HG03135 (cell line): ENCODE data around the gene ARHGAP44.

Source experiments
- ATAC-seq: cut with Tn5 transposase; IDR thresholded peaks from one replicate; pipeline ENCODE4 v1.9.1; 2021; ENCODE audit warnings: mild to moderate bottlenecking, moderate library complexity; ENCODE audit not compliant: unreplicated experiment

The ARHGAP44 gene

DNA sequence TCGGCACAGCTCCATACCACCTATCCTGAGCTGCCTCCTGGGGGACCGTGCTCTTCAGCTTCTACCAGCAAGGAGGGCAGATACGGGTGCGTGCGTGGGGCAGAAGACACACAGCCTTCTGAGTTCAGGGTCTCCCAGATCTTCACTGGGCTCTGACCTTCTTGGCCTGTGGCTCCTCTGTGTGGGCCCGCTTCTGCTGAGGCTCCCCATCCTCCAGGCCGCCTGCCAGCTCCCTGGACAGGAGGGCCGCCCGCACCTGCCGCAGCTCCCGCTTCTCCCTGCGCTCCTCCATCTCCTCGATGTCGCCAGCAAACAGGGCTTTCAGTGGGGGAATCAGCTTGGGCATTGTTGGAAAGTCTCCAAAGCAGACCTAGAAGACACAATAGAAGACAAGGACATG, 203.4 kb downstream of the ARHGAP44 start:
- no peak for ATAC-seq

DNA sequence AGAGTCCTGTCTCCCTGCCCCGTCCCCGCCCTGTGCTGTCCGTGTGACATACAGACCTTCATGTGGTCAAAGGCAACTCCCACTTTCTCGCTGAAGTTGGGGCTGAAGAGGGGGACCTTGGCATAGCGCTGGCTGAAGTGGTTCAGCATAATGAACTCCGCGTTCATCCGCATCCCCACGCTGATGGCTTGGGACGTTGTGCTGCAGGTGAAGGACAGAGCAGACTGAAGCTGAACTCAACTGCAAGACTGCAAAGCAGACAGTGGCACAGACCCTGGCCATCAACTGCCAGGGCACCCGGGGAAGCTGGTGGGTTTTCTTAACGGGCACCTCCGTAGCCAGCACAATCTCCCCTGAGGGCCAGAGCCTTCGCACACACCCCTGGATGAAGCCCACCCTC, 204.3 kb downstream of the ARHGAP44 start:
- no peak for ATAC-seq

DNA sequence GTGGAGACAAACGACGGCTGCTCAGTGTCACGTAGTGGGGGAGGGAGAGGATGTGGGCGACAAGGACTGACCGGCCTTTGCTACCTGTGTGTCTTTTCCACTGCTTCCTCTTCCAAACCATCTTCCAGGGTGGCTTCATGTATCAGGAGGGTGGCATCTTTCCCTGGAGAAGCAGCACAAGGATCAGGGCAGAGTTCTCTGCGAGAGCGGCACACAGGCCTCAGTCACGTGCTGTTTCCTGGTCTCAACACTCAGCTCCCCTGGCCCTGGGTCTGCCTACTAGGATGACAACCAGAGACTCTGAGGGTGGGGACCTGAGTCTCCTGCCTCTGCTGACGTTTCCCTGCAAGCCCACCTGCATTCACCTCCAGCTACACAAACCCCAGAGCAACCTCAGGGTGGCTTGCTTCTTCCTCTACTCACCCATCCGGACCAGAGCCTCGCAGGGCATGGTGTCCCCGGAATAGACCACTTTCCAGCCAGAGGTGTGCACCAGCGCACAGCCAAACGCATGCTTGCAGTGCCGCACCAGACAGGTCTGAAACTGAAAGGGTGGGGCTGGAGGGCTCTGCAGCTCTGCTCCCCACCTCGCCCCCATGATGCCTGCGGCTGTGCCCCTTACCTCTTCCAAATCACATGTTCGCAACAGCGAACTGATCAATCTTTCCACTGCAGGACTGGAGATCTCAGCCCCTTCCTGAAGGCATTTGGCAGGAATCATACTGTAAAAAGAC, 205.2 kb downstream of the ARHGAP44 start:
- no peak for ATAC-seq

DNA sequence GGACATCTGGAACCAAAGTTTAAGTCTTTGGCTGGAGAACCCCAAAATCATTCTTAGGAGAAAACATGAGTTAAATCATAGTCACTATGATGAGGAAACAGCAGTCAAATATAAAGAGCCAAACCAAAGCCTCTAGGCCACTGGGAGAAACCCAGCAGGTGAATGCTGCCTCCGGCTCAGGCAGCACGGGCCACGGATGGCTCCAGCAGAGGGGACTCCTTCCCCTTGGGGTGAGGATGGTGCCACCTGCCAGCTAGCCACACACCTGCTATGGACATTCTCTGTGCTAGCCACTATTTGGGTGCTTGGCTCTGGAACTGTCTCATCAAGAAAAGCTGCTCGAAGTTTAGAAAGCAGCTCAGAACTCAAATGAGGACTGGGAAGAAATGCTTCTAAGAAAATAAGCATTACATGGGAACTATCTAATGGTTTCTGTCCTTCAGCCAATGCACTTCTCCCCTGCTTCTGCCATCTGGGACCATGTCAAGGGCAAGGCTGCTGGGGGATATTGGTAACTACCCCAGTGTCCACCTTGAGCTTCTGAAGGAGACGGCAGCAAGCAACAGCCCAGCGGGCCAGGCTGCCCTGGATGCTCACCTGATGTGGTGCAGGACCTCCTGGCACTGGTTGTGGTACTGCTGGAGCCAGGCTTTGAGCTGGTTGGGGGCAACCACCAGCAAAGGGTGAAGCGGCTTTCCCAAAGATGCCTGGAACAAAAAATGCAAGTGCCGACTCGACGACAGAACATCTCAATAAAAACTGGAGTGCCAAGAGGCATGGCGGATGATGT, 206.0 kb downstream of the ARHGAP44 start:
- ATAC-seq = no peak

DNA sequence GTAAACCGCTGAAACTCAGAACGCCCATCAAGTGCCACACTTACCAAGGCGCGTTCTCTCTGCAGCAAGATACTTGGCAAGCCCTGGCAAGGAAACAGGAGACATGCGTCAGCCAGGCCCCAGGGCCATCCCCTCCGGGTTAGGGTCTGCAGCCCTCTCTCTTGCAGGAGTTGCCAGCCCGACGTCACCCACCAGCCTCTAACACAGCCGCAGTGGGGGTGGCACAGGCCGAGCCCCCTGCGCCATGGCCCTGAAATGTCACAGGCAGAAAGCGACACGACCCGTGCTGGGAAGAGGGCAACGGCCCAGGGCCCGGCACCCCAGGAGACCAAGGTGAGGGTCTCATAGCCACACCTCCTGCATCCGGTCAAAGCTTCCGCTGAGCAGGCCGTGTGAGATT, 206.6 kb downstream of the ARHGAP44 start:
- no peak for ATAC-seq

DNA sequence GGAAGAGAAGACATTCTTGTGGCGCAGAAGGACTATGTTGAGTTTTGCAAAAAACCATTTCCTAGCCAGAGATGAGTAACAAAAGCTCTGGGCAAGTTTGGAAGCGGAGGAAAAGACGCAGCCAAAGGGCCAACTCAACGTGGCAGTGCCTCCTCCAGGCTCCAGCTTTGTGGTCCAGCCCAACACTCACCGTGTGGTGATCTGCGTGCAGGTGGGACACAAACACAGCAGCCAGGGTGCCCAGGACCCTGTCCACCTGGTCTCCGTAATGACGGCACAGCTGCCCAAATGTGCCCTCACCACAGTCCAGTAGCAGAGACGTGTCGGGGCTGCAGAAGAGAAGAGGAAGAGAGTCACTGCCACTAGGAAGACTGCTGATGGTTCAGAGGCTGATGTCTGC, 207.1 kb downstream of the ARHGAP44 start:
- ATAC-seq = no peak

DNA sequence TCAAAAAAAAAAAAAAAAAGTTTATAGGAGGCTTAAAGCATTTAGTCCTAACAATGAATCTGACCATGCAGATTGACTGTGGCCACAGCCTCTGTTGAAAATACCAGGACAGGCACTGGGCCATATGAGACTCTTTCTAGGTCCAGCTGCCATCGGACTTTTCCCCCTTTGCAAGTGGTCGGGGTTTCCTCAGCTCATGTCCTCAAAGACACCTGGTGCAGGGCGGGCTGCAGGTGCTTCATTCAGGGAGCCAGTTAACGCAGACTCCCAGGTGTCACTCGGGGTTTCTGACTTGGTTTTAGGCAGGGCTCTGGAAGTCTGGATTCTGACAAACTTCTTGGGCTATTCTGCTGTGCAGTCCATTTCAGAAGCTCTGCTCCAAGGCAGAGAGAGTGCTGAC, 207.6 kb downstream of the ARHGAP44 start:
- ATAC-seq = no peak

DNA sequence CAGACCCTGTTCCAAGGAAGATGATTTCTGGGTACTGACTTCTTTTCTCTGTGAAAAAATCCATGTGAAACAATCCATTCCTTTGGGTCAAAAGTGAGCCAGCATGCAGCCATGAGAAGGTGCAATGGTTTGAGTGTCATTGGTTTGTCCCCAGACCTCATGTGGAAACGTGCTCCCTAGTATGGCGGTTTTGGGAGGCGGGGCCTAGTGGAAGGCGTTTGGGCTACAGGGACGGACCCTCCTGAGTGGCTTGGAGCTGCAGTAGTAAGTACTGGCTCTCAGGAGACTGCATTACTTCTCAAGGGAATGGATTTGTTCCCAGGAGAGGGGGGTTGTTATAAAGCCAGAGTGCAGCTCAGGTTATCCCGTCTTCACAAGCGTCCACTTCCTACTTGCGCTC, 209.2 kb downstream of the ARHGAP44 start:
- no peak for ATAC-seq

DNA sequence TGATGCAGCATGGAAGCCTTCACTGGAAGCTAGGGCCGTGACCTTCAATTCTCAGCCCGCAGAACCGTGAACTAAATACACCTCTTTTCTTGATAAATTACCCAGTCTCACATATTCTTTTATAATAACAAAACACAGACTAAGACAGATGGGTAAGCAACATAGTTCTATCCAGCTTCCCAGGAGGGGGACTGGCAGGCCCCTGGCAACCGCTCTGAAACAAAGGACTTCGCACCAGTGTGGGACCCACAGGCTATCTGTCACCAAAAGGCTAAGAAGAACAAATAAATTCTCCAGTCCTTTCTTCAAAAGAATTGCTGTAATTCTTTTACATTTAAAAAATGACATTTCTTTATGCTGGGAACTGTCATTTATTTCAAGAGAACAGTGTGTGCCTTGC, 209.6 kb downstream of the ARHGAP44 start:
- no peak for ATAC-seq

DNA sequence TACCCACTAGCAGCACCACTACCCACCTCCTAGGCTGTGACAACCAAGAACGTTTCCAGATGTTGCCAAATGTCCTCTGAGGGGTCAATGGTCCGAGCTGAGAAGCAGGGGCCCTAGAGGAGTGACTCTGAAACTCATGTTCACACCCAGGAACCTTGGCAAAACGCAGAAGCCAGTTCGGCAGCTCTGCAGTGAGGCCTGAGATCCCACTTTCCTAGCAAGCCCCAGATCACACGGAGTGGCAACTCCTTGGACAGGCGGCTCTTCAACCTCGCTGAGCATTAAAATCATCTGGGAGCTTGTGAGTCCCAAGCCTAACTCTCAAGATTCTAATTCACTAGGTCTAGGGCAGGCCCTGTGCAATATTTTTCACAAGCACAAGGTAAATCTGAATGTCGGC, 211.3 kb downstream of the ARHGAP44 start:
- ATAC-seq = no peak

DNA sequence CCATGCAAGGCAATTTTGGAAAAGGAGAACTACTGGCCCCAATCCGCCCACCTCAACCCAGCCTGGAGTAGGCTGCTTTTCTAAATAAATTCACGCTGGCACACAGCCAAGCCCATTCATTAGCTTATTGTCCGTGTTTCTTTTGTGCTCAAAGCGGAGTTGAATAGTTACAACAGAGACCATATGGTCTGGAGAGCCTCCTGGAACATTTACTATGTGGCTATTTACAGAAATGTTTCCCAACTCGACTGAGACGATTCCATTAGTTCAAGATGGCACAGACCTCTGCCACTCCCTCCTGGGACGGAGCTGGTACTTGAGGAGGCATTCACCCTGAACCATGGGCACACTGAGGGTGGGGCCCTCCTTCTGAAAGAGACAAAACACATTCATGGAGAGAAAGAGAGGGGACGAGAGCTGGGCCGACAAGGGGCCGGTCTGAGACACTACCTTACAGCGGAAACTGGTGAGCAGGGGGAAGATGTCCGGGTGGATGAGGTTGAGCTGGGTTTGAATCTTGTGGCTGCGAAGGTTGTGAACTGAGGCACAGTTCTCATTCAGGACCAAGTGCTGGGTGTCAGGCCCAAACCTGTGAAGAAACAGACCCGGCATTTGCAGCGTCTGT, 212.8 kb downstream of the ARHGAP44 start:
- no peak for ATAC-seq

DNA sequence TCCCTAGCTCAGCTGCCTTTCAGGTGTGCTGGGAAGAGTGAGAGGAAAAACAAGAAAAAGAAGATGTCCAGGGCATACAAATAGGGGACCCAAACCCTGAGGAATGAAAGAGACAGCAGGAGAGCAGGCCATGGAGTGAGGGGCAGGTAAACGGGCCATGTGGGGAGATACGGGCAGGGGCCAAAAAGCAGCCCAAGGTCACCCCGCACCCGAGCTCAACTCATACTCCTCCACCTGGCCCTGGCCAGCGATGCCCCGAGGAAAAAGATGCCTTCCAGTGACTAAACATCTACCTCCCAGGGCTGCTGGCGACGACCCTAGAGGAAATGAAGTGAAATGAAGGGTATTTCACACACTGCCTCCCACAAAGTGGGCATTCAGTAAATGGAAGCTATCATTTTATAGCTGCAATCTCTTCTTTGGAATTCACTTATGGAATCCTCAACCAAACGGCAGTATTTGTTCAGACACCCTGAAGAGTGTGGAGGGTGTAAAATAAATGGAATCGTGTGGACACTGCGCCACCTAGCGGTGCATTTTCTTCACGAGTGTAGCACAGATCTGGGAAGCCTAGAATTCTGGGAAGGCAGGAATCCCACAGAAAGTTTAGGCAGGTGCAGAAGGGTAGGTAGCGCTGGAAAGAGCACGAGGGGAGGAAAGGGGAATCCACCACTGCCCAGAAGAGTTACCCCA, 213.6 kb downstream of the ARHGAP44 start:
- ATAC-seq = no peak

DNA sequence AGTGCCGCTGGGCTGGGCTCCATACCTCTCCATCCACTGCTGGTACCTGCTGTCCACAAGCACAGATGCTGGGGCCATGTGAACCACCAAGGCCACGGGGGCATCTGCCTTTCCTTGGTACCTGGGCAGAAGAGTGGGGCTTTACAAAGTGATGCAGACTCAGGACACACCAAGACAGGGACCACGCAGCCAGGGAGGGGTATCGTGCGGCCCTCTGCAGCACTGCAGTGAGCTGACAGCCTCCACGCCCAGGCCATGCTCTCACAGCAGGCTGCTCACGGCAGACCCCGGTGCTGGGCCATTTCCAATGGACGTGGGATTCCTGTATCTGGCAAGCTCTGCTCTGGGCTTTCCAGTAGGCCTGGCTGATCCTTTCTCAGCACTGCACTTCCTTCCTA, 214.2 kb downstream of the ARHGAP44 start:
- ATAC-seq = no peak

DNA sequence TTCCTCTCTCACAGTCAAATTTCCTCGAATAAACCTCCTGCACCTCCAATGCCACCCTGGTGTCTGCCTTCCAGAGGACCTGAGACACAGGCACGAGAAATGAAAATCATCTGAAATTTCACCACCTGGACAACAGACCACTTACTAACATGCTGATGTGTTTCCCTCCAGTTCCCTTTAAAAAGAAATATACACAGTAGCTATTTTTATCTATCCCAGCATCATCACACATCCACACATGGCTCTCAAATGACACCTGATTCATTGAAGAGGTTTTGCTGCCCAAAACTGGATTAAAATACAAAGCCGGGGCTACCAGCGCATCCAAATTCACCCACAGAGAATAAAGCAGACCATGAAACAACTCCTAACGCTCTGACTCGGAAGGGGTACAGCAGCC, 214.6 kb downstream of the ARHGAP44 start:
- ATAC-seq = no peak

DNA sequence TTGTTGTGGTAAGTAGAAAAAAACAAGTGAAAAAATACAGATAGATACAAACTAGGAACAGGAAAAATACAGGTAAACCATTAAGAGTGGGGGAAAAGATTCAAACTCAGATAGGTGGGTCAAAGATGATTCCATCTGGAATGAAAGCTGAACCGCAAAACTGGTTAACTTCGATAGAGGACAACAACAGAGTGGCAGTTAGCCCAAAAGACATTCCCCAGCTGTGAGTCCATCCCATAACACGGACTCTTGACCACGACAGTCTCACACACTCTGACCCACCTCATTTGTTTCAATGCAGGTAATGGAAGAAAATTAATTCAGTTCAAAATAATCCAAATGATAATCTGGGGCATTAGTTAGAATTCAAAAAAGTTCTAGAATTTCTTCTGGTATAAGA, 215.0 kb downstream of the ARHGAP44 start:
- no peak for ATAC-seq

DNA sequence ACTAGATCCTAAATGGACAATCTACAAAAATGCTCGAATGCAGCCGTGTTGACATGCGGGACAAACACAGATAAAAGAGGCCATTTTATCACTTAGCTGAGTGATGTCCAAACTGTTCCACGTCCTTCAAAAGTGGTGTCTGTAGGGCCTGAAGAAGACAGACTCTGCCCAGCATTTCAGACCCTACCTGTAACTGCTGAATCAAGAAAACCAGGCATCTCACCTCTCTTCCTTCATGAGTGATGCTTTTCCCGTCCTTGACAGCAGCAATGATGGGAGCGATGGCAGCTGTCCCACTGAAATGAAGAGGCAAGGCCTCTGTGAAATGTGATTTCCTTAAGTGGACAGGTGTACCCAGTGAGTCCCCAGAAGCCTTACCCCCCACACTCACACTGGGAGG, 216.2 kb downstream of the ARHGAP44 start:
- ATAC-seq = no peak

DNA sequence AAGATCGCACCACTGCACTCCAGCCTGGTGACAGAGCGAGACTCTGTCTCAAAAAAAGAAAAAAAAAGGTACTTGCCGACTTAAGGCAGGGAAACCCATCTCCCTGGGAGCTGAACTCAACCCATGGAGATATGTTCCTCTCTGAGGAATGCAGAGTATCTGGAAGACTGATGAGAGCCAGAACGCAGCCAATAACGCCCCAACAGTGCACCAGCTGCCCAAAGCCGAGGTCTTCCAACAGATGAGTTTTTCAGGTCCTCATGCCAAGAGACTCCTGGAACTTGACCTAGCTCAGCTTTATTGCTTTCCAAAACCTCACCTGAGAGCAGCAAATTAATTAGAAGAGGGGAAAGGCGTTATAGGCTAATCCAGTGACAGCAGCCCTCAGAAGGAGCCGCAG, 219.2 kb downstream of the ARHGAP44 start:
- no peak for ATAC-seq

DNA sequence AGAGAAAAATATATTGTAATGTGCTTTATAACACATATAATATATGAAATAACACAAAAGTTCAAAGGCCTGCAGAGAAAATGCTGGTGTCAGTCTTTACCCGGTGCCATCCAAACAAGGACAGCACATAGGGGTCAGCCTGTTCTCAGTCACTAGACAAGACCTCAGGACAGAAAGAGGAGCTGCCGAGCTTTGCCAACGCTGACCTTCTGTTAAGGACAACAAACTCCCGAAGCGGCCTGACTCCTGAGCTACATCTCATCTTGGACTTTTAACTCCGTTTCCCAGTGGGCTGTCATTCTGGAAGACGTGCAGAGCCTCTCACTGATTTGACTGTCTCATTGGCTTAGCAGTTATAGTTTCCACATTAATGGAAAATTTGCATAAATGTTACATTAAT, 221.7 kb downstream of the ARHGAP44 start:
- ATAC-seq = no peak

DNA sequence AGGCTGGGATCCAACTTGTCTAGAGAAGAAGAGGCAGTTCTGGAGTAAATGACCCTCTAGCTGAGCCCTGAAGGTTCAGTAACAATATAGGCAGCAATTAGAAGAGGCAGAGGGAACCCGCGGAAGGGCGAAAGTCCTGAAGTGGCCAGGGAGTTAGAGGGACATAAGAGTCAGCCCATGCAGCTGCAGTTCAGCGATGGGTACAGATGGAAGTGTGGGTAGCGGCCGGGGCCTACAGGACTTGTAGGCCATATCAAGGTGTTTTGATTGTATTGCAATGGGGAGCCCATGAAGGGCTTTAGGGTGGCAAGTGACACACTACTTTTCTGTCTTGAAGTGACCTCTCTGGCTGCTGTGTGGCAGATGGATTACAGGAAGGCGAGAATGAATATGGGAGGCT, 225.5 kb downstream of the ARHGAP44 start:
- no peak for ATAC-seq

DNA sequence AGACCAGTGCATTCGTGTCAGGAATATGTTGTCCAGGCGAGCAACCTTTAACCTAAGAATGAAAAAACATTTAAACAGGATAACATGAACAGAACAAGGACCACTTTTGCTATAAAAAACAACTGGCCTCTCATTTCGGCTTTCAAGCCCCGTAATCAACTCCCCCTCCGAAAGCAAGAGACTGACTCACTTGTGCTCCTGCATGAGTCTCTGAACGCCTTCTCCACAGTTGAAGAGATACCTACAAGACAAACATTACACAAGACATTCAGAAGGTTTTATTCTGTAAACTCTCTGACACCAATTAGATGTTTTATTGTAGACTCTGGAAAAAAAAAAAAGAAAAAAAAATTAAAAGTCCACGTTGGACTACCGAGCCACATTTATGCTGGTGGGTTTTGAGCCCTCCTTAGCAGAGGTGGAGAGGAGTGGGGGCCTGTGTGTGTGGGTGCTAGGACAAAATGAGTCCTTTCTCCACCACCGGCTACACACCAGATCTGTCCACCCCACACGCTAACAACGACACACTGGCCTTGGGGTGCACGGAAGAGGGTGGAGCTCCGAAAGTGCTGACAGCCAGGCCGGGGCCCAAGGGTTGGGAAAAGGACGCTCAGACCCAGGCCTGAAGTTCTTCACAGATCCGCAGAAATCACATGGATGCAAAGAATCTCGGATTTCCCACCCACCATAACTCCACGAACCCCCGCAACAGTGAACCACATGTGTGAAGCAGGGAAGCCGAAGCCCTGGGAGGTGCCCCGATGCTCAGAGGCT, 227.8 kb downstream of the ARHGAP44 start:
- peak; percentile 15 for ATAC-seq
